T-helper 2 cell treated with Interferon-gamma antibody and Interleukin-4, amounts not matched to agents 100 ng/mL and 5 ng/mL, for 36 hours (primary cell): Measurements from ENCODE around the gene PIGQ. TPM values are rescaled to one million over a fixed set of nuclear protein-coding genes. Genes with fewer than 3 reads are reported as not detected.

Source experiments
- intact Hi-C: fragments of 100-400 bp; cut with micrococcal nuclease; formaldehyde crosslinking; loops from one replicate; pipeline ENCODE4 v1.15.1; 2023
- total RNA-seq: library from RNA; stranded (reverse); gene quantifications from 2 replicates; pipeline ENCODE4 v1.2.3, GENCODE V29; 2022

The PIGQ gene
- total RNA-seq, 1 donor from 2014 or later = 43.3 TPM

GRCh38 chr16:625977-626765, 56.4 kb downstream of the PIGQ start:
- intact Hi-C loops = no loop called here

- intact Hi-C loops = no loop called here
These were observed 57.2 kb downstream of the PIGQ start for GRCh38 chr16:626787-627453.

GRCh38 chr16:627454-628239, 57.9 kb downstream of the PIGQ start:
- intact Hi-C loops = no loop called here

- intact Hi-C loops = no loop called here
These were observed 58.7 kb downstream of the PIGQ start for GRCh38 chr16:628321-629061.

- intact Hi-C loops = no loop called here
These were observed 59.5 kb downstream of the PIGQ start for GRCh38 chr16:629185-629832.

DNA sequence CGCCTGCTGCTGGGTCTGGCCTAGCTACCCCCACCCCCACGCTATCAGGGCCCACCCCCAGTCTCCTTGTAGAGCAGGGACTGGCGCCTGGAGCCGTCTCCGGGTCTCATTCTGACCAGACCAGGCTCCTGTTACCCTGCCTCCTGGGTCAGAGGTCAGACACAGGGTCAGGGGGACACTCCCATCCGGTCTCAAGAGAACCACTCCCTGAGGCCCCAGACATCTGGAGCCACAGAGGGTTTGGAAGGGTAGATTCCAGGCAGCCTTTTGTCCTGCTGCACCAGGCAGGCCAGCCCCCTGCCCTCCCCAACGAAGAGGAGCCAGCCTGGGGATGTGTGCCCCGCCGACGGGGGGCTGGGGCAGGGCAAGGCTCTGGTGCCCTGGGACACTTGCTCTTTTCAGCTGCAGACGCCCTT, 60.1 kb downstream of the PIGQ start:
- intact Hi-C loops = no loop called here

- intact Hi-C loops = no loop called here
These were observed 60.6 kb downstream of the PIGQ start for GRCh38 chr16:630249-630814.

- intact Hi-C loops = no loop called here
These were observed 61.1 kb downstream of the PIGQ start, which contains the start of gene WFIKKN1 for GRCh38 chr16:630815-631405. TSS of gene WFIKKN1 (plus strand) at chr16:630985. CDS start at chr16:631254, 269 bp downstream.

GRCh38 chr16:631808-632358, 62.1 kb downstream of the PIGQ start:
- intact Hi-C loops = no loop called here

DNA sequence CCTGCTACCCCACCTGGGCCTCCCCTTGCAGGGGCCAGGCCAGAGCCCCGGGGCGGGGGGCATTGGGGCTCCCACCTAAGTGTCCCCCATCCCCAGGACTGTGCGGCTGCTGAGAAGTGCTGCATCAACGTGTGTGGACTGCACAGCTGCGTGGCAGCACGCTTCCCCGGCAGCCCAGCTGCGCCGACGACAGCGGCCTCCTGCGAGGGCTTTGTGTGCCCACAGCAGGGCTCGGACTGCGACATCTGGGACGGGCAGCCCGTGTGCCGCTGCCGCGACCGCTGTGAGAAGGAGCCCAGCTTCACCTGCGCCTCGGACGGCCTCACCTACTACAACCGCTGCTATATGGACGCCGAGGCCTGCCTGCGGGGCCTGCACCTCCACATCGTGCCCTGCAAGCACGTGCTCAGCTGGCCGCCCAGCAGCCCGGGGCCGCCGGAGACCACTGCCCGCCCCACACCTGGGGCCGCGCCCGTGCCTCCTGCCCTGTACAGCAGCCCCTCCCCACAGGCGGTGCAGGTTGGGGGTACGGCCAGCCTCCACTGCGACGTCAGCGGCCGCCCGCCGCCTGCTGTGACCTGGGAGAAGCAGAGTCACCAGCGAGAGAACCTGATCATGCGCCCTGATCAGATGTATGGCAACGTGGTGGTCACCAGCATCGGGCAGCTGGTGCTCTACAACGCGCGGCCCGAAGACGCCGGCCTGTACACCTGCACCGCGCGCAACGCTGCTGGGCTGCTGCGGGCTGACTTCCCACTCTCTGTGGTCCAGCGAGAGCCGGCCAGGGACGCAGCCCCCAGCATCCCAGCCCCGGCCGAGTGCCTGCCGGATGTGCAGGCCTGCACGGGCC, 62.9 kb downstream of the PIGQ start:
- intact Hi-C loops = no loop called here

- intact Hi-C loops = no loop called here
These were observed 63.7 kb downstream of the PIGQ start for GRCh38 chr16:633336-634050.

Other genes with a start within 250 kb of the PIGQ start
- gene AXIN1, start 217.2 kb upstream of the PIGQ start, total RNA-seq = 31.1 TPM in 2 replicates
- gene MRPL28, start 199.4 kb upstream of the PIGQ start, total RNA-seq = 79.6 and 80.2 TPM in 2 replicates
- 32.4 and 34.8 TPM in 2 replicates for gene PGAP6, start 188.0 kb upstream of the PIGQ start, total RNA-seq
- 59.4 and 60.9 TPM in 2 replicates for gene NME4, start 172.8 kb upstream of the PIGQ start, total RNA-seq
- 11.5 and 11.8 TPM in 2 replicates for gene DECR2, start 168.1 kb upstream of the PIGQ start, total RNA-seq
- 30.6 and 33.3 TPM in 2 replicates for gene RAB11FIP3, start 144.3 kb upstream of the PIGQ start, total RNA-seq
- 87.2 and 89.0 TPM in 2 replicates for gene CAPN15, start 42.3 kb upstream of the PIGQ start, total RNA-seq
- not detected in 2 replicates for gene PRR35, start 9.6 kb upstream of the PIGQ start, total RNA-seq
- gene NHLRC4, start 3.0 kb upstream of the PIGQ start, total RNA-seq = 1.4 and 1.5 TPM in 2 replicates
- gene RAB40C, start 20.1 kb downstream of the PIGQ start, total RNA-seq = 13.6 and 16.3 TPM in 2 replicates
- 0.75 and 0.77 TPM in 2 replicates for gene WFIKKN1, start 61.0 kb downstream of the PIGQ start, total RNA-seq
- 91.0 and 91.4 TPM in 2 replicates for gene METTL26, start 66.3 kb downstream of the PIGQ start, total RNA-seq
- gene MCRIP2, start 71.9 kb downstream of the PIGQ start, total RNA-seq = 24.5 and 32.0 TPM in 2 replicates
- gene WDR90, start 79.4 kb downstream of the PIGQ start, total RNA-seq = 85.1 and 86.7 TPM in 2 replicates
- gene RHOT2, start 98.2 kb downstream of the PIGQ start, total RNA-seq = 130 and 137 TPM in 2 replicates
- gene RHBDL1, start 105.7 kb downstream of the PIGQ start, total RNA-seq = 0.91 and 1.4 TPM in 2 replicates
- 67.9 and 71.2 TPM in 2 replicates for gene STUB1, start 110.4 kb downstream of the PIGQ start, total RNA-seq
- gene JMJD8, start 114.4 kb downstream of the PIGQ start, total RNA-seq = 37.2 and 41.3 TPM in 2 replicates
- gene WDR24, start 120.4 kb downstream of the PIGQ start, total RNA-seq = 17.1 and 18.7 TPM in 2 replicates
- gene FBXL16, start 135.8 kb downstream of the PIGQ start, total RNA-seq = 12.0 TPM in 2 replicates
- gene METRN, start 145.2 kb downstream of the PIGQ start, total RNA-seq = 10.3 and 10.8 TPM in 2 replicates
- 25.9 and 26.1 TPM in 2 replicates for gene ANTKMT, start 151.2 kb downstream of the PIGQ start, total RNA-seq
- gene CCDC78, start 156.5 kb downstream of the PIGQ start, total RNA-seq = 4.3 and 5.4 TPM in 2 replicates
- 5.9 and 8.5 TPM in 2 replicates for gene HAGHL, start 157.1 kb downstream of the PIGQ start, total RNA-seq
- gene CIAO3, start 171.0 kb downstream of the PIGQ start, total RNA-seq = 35.4 and 37.6 TPM in 2 replicates
- 0.18 TPM in 1 of 2 replicates, not detected in the other for gene MSLN, start 190.8 kb downstream of the PIGQ start, total RNA-seq
- 34.8 TPM in 2 replicates for gene RPUSD1, start 218.4 kb downstream of the PIGQ start, total RNA-seq
- gene CHTF18, start 218.7 kb downstream of the PIGQ start, total RNA-seq = 97.4 and 101 TPM in 2 replicates
- gene GNG13, start 230.8 kb downstream of the PIGQ start, total RNA-seq = not detected in 2 replicates